ENCODE data around the gene RCN1.

RCN1 gene

DNA sequence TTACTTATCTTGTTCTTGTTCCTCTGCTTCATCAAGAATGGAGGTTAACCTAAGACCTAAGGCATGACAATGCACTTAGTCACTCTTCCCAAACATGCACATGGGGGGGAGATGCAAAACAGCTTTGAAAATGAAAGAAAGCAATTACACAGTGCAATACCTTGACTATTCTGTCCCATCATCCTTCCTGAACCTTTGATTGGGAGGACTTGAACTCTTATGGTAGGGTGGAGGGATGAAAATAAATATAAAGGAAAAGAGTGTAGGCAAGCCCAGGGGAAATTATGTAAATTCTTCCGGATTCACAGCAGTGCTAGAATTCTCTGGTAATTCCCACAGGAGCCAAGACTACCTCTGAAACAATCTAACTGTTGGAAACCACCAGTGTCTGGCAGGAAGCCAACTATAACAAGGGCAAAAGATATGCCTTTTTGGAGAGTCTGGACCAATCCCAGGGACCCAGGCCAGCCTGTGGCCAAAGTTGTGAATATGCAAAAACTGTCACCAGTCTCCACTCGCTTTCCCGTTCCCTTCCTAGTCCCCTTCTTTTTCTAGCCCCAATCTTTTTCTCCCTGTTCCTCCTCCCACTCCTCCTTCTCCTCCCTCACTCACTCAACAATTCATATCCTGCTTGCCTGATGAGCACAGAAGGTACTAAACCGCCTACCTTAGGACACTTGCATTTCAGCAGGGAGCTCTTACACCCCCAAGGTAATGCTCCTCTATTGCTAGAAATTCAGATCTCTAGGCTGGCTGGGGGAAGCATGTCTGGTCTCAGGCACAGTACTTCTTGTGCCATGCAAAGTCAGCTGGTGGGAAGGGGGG, 2.5 kb upstream of the RCN1 start (continued):
- TF ChIP-seq, protein P1, sequence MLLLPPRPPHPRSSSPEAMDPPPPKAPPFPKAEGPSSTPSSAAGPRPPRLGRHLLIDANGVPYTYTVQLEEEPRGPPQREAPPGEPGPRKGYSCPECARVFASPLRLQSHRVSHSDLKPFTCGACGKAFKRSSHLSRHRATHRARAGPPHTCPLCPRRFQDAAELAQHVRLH (tag by site-specific recombination; IDR thresholded peaks at IDR 0.05): peak; percentile 46; the same call in 1 of the 2 replicates
- TF ChIP-seq ZNF292 (tag by site-specific recombination; IDR thresholded peaks at IDR 0.05; ENCODE audit: borderline replicate concordance, low read depth) (no peak), YY2 (tag by site-specific recombination; IDR thresholded peaks at IDR 0.05) (no peak), GFI1B (tag by site-specific recombination; IDR thresholded peaks at IDR 0.05) (no peak), SCRT1 (tag by site-specific recombination; IDR thresholded peaks at IDR 0.05; ENCODE audit: borderline replicate concordance) (no peak), ZNF146 (tag by site-specific recombination; IDR thresholded peaks at IDR 0.05) (no peak), ZIC2 (tag by site-specific recombination; IDR thresholded peaks at IDR 0.05) (0 out of 2 replicates have a peak, but pooled peaks have one; percentile 17), ZNF433 (tag by site-specific recombination; IDR thresholded peaks at IDR 0.05; ENCODE audit: low read depth) (no peak), ZNF214 (tag by site-specific recombination; IDR thresholded peaks at IDR 0.05; ENCODE audit: borderline replicate concordance) (no peak), ZNF416 (tag by site-specific recombination; IDR thresholded peaks at IDR 0.05) (no peak), ZNF792 (tag by site-specific recombination; IDR thresholded peaks at IDR 0.05) (no peak), GLIS1 (tag by site-specific recombination; IDR thresholded peaks at IDR 0.05) (0 out of 2 replicates have a peak, but pooled peaks have one; percentile 19), ZNF629 (tag by site-specific recombination; IDR thresholded peaks at IDR 0.05) (peak; percentile 49), SP2 (tag by site-specific recombination; IDR thresholded peaks at IDR 0.05) (no peak), ZFHX2 (tag by site-specific recombination; conservative IDR thresholded peaks at IDR 0.05) (peak; percentile 76), HOXD13 (CRISPR knock-in tag; IDR thresholded peaks at IDR 0.05; ENCODE audit: borderline replicate concordance) (no peak), SCRT2 (tag by site-specific recombination; IDR thresholded peaks at IDR 0.05) (no peak)
- TF ChIP-seq, protein P2, sequence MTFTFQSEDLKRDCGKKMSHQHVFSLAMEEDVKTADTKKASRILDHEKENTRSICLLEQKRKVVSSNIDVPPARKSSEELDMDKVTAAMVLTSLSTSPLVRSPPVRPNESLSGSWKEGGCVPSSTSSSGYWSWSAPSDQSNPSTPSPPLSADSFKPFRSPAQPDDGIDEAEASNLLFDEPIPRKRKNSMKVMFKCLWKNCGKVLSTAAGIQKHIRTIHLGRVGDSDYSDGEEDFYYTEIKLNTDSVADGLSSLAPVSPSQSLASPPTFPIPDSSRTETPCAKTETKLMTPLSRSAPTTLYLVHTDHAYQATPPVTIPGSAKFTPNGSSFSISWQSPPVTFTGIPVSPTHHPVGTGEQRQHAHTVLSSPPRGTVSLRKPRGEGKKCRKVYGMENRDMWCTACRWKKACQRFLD (tag by site-specific recombination; IDR thresholded peaks at IDR 0.05): no peak
- TF ChIP-seq, protein P3, sequence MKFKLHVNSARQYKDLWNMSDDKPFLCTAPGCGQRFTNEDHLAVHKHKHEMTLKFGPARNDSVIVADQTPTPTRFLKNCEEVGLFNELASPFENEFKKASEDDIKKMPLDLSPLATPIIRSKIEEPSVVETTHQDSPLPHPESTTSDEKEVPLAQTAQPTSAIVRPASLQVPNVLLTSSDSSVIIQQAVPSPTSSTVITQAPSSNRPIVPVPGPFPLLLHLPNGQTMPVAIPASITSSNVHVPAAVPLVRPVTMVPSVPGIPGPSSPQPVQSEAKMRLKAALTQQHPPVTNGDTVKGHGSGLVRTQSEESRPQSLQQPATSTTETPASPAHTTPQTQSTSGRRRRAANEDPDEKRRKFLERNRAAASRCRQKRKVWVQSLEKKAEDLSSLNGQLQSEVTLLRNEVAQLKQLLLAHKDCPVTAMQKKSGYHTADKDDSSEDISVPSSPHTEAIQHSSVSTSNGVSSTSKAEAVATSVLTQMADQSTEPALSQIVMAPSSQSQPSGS (tag by site-specific recombination; IDR thresholded peaks at IDR 0.05; ENCODE audit: low read depth): no peak
- TF ChIP-seq, protein P4, sequence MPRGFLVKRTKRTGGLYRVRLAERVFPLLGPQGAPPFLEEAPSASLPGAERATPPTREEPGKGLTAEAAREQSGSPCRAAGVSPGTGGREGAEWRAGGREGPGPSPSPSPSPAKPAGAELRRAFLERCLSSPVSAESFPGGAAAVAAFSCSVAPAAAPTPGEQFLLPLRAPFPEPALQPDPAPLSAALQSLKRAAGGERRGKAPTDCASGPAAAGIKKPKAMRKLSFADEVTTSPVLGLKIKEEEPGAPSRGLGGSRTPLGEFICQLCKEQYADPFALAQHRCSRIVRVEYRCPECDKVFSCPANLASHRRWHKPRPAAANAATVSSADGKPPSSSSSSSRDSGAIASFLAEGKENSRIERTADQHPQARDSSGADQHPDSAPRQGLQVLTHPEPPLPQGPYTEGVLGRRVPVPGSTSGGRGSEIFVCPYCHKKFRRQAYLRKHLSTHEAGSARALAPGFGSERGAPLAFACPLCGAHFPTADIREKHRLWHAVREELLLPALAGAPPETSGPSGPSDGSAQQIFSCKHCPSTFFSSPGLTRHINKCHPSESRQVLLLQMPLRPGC (tag by site-specific recombination; IDR thresholded peaks at IDR 0.05): no peak
- TF ChIP-seq, protein P5, sequence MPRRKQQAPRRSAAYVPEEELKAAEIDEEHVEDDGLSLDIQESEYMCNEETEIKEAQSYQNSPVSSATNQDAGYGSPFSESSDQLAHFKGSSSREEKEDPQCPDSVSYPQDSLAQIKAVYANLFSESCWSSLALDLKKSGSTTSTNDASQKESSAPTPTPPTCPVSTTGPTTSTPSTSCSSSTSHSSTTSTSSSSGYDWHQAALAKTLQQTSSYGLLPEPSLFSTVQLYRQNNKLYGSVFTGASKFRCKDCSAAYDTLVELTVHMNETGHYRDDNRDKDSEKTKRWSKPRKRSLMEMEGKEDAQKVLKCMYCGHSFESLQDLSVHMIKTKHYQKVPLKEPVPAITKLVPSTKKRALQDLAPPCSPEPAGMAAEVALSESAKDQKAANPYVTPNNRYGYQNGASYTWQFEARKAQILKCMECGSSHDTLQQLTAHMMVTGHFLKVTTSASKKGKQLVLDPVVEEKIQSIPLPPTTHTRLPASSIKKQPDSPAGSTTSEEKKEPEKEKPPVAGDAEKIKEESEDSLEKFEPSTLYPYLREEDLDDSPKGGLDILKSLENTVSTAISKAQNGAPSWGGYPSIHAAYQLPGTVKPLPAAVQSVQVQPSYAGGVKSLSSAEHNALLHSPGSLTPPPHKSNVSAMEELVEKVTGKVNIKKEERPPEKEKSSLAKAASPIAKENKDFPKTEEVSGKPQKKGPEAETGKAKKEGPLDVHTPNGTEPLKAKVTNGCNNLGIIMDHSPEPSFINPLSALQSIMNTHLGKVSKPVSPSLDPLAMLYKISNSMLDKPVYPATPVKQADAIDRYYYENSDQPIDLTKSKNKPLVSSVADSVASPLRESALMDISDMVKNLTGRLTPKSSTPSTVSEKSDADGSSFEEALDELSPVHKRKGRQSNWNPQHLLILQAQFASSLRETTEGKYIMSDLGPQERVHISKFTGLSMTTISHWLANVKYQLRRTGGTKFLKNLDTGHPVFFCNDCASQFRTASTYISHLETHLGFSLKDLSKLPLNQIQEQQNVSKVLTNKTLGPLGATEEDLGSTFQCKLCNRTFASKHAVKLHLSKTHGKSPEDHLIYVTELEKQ (tag by site-specific recombination; IDR thresholded peaks at IDR 0.05; ENCODE audit: borderline replicate concordance): no peak
- TF ChIP-seq, protein P6, sequence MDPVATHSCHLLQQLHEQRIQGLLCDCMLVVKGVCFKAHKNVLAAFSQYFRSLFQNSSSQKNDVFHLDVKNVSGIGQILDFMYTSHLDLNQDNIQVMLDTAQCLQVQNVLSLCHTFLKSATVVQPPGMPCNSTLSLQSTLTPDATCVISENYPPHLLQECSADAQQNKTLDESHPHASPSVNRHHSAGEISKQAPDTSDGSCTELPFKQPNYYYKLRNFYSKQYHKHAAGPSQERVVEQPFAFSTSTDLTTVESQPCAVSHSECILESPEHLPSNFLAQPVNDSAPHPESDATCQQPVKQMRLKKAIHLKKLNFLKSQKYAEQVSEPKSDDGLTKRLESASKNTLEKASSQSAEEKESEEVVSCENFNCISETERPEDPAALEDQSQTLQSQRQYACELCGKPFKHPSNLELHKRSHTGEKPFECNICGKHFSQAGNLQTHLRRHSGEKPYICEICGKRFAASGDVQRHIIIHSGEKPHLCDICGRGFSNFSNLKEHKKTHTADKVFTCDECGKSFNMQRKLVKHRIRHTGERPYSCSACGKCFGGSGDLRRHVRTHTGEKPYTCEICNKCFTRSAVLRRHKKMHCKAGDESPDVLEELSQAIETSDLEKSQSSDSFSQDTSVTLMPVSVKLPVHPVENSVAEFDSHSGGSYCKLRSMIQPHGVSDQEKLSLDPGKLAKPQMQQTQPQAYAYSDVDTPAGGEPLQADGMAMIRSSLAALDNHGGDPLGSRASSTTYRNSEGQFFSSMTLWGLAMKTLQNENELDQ (tag by site-specific recombination; IDR thresholded peaks at IDR 0.05; ENCODE audit: low read depth): no peak
- TF ChIP-seq, protein P7, sequence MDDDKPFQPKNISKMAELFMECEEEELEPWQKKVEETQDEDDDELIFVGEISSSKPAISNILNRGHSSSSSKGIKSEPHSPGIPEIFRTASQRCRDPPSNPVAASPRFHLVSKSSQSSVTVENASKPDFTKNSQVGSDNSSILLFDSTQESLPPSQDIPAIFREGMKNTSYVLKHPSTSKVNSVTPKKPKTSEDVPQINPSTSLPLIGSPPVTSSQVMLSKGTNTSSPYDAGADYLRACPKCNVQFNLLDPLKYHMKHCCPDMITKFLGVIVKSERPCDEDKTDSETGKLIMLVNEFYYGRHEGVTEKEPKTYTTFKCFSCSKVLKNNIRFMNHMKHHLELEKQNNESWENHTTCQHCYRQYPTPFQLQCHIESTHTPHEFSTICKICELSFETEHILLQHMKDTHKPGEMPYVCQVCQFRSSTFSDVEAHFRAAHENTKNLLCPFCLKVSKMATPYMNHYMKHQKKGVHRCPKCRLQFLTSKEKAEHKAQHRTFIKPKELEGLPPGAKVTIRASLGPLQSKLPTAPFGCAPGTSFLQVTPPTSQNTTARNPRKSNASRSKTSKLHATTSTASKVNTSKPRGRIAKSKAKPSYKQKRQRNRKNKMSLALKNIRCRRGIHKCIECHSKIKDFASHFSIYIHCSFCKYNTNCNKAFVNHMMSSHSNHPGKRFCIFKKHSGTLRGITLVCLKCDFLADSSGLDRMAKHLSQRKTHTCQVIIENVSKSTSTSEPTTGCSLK (tag by site-specific recombination; IDR thresholded peaks at IDR 0.05): no peak
- TF ChIP-seq, protein P8, sequence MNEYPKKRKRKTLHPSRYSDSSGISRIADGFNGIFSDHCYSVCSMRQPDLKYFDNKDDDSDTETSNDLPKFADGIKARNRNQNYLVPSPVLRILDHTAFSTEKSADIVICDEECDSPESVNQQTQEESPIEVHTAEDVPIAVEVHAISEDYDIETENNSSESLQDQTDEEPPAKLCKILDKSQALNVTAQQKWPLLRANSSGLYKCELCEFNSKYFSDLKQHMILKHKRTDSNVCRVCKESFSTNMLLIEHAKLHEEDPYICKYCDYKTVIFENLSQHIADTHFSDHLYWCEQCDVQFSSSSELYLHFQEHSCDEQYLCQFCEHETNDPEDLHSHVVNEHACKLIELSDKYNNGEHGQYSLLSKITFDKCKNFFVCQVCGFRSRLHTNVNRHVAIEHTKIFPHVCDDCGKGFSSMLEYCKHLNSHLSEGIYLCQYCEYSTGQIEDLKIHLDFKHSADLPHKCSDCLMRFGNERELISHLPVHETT (tag by site-specific recombination; IDR thresholded peaks at IDR 0.05): no peak
